Stimulated activated CD4-positive, alpha-beta T cell treated with anti-CD3 and anti-CD28 coated beads, Interleukin-12 subunit alpha, Interleukin-12 subunit beta, amount 100 ng/mL, for 48 hours (primary cell): ENCODE measurements around the gene MED10.

Experiments
- DNase-seq, 3 donors: peaks; one replicate each; pipeline ENCODE4 v3.0.0-alpha.2; 2020; ENCODE audit warnings: low read depth in 2 of 3, low spot score in 1 of 3

Gene MED10

GRCh38 chr5:6399980-6400910 is 21.9 kb upstream of the MED10 start:
- DNase-seq = no peak

- no peak for DNase-seq
Measured at GRCh38 chr5:6398570-6399230, 20.4 kb upstream of the MED10 start.

- DNase-seq = no peak
Measured at GRCh38 chr5:6397536-6398269, 19.4 kb upstream of the MED10 start.

GRCh38 chr5:6396836-6397535 is 18.6 kb upstream of the MED10 start:
- DNase-seq = no peak

GRCh38 chr5:6396043-6396442 is 17.7 kb upstream of the MED10 start:
- no peak for DNase-seq

- no peak for DNase-seq
Measured at GRCh38 chr5:6395621-6396020, 17.3 kb upstream of the MED10 start.

- DNase-seq = no peak
Measured at GRCh38 chr5:6395102-6395445, 16.7 kb upstream of the MED10 start.

- DNase-seq = no peak
Measured at GRCh38 chr5:6394429-6395101, 16.2 kb upstream of the MED10 start.

- no peak for DNase-seq
Measured at GRCh38 chr5:6393596-6394194, 15.3 kb upstream of the MED10 start.

- DNase-seq = no peak
Measured at GRCh38 chr5:6392561-6392960, 14.2 kb upstream of the MED10 start.

GRCh38 chr5:6391151-6391550 is 12.8 kb upstream of the MED10 start:
- DNase-seq = no peak

- no peak for DNase-seq
Measured at GRCh38 chr5:6389946-6390530, 11.7 kb upstream of the MED10 start.

- DNase-seq = no peak
Measured at GRCh38 chr5:6389397-6389796, 11.1 kb upstream of the MED10 start.

- DNase-seq = no peak
Measured at GRCh38 chr5:6387970-6388369, 9.6 kb upstream of the MED10 start.

GRCh38 chr5:6386271-6386670 is 7.9 kb upstream of the MED10 start:
- DNase-seq = no peak

- no peak for DNase-seq
Measured at GRCh38 chr5:6384856-6385255, 6.5 kb upstream of the MED10 start.

- no peak for DNase-seq
Measured at GRCh38 chr5:6383376-6383775, 5.0 kb upstream of the MED10 start.

GRCh38 chr5:6379246-6379645 is 899 bp upstream of the MED10 start:
- no peak for DNase-seq

GRCh38 chr5:6378766-6379103 is 388 bp upstream of the MED10 start:
- no peak for DNase-seq

GRCh38 chr5:6377582-6377904 is 804 bp downstream of the MED10 start:
- DNase-seq = no peak
